ENCODE results near the gene DNM1.

The DNM1 gene

DNA sequence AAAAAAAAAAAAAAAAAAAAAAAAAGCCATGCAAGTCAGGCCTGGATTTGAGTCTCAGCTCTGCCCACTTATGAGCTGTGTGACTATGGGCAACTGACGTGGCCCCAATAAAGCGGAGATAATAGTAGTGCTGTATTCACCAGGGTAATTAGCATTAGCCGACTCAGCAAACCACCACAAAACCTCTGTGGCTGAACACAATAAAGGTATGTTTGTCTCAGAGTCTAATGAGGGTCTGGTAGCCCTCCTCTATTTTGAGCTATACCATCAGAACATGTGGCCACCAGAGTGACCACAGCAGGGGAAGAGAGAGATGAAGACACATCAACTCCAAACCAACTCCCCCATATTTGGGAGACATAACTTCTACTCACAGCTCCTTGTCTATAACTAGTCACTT, 88.8 kb downstream of the DNM1 start:
- H3K36me3 ChIP-seq (ENCODE audit: insufficient read depth, low read length) = no peaks in the 10 kb centered on the region
- no peaks in the 10 kb centered on the region for H3K79me2 ChIP-seq (ENCODE audit: insufficient read depth, low read length)
- TF ChIP-seq EZH2 (IDR thresholded peaks at IDR 0.05; ENCODE audit: borderline replicate concordance, low read depth, low read length, severe bottlenecking) = no peak
- TF ChIP-seq, protein P1, sequence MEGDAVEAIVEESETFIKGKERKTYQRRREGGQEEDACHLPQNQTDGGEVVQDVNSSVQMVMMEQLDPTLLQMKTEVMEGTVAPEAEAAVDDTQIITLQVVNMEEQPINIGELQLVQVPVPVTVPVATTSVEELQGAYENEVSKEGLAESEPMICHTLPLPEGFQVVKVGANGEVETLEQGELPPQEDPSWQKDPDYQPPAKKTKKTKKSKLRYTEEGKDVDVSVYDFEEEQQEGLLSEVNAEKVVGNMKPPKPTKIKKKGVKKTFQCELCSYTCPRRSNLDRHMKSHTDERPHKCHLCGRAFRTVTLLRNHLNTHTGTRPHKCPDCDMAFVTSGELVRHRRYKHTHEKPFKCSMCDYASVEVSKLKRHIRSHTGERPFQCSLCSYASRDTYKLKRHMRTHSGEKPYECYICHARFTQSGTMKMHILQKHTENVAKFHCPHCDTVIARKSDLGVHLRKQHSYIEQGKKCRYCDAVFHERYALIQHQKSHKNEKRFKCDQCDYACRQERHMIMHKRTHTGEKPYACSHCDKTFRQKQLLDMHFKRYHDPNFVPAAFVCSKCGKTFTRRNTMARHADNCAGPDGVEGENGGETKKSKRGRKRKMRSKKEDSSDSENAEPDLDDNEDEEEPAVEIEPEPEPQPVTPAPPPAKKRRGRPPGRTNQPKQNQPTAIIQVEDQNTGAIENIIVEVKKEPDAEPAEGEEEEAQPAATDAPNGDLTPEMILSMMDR (IDR thresholded peaks at IDR 0.05; ENCODE audit: borderline replicate concordance, extremely low read depth, low read length, poor library complexity, severe bottlenecking) = no peak
- H3K4me2 ChIP-seq (ENCODE audit: insufficient read depth, low read length) = no peak overlapping the region
- no peak overlapping the region for H3K9ac ChIP-seq (ENCODE audit: low read depth, low read length)
- H3K9me3 ChIP-seq (ENCODE audit: insufficient read depth, low read length, severe bottlenecking) = no peaks in the 10 kb centered on the region
- no peak overlapping the region for H3K4me3 ChIP-seq (ENCODE audit: low read depth in 1 of 2, low read length in 2 of 2)
- no peak for DNase-seq
- peaks cover 8% of the 10 kb centered on the region; the same call in 1 of the 2 replicates for H3K4me1 ChIP-seq (ENCODE audit: insufficient read depth, low read length)
- ATAC-seq (ENCODE audit: insufficient read depth, low read depth) = no peak
- H2AFZ ChIP-seq (ENCODE audit: low read depth, low read length) = no peak overlapping the region
- H4K20me1 ChIP-seq (ENCODE audit: insufficient read depth, low read length) = no peaks in the 10 kb centered on the region
- no peaks in the 10 kb centered on the region for H3K27me3 ChIP-seq (ENCODE audit: insufficient read depth, low read length, poor library complexity)
- no peak overlapping the region for H3K27ac ChIP-seq (ENCODE audit: low read length)

- DNase-seq = peak; percentile 39
- Histone ChIP-seq H3K9ac (ENCODE audit: low read depth, low read length) (no peak overlapping the region), H3K79me2 (ENCODE audit: insufficient read depth, low read length) (no peaks in the 10 kb centered on the region), H3K4me1 (ENCODE audit: insufficient read depth, low read length) (peaks cover 8% of the 10 kb centered on the region; the same call in 1 of the 2 replicates), H3K4me2 (ENCODE audit: insufficient read depth, low read length) (no peak overlapping the region), H3K27me3 (ENCODE audit: insufficient read depth, low read length, poor library complexity) (no peaks in the 10 kb centered on the region), H3K4me3 (ENCODE audit: low read depth in 1 of 2, low read length in 2 of 2) (no peak overlapping the region), H3K9me3 (ENCODE audit: insufficient read depth, low read length, severe bottlenecking) (no peaks in the 10 kb centered on the region), H3K27ac (ENCODE audit: low read length) (no peak overlapping the region), H4K20me1 (ENCODE audit: insufficient read depth, low read length) (no peaks in the 10 kb centered on the region), H2AFZ (ENCODE audit: low read depth, low read length) (no peak overlapping the region), H3K36me3 (ENCODE audit: insufficient read depth, low read length) (no peaks in the 10 kb centered on the region)
- TF ChIP-seq, protein P1 (IDR thresholded peaks at IDR 0.05; ENCODE audit: borderline replicate concordance, extremely low read depth, low read length, poor library complexity, severe bottlenecking) = no peak
- no peak for TF ChIP-seq EZH2 (IDR thresholded peaks at IDR 0.05; ENCODE audit: borderline replicate concordance, low read depth, low read length, severe bottlenecking)
- ATAC-seq (ENCODE audit: insufficient read depth, low read depth) = peak; percentile 62
Observed at GRCh38 chr9:128293091-128293490, 89.9 kb downstream of the DNM1 start.

DNA sequence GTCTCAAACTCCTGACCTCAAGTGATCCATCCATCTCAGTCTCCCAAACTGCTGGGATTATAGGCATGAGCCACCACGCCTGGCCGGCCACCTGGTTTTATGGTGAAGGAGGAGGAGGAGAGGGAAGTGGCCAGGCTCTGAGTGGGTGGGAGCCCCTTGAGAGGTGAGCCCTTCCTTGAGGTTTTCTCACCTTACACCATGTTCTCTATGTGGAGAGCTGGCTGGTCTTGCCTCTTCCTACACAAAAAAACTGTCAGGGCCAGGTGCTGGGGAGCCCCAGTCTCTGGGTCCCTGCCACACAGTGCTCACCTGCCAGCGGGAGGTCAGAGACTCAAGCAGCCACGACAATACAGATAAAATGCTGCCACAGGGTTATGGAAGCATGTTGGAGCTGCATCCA, 91.0 kb downstream of the DNM1 start:
- no peak for ATAC-seq (ENCODE audit: insufficient read depth, low read depth)
- Histone ChIP-seq H3K4me2 (ENCODE audit: insufficient read depth, low read length) (no peak overlapping the region), H3K9me3 (ENCODE audit: insufficient read depth, low read length, severe bottlenecking) (no peaks in the 10 kb centered on the region), H3K27ac (ENCODE audit: low read length) (no peak overlapping the region), H3K27me3 (ENCODE audit: insufficient read depth, low read length, poor library complexity) (no peaks in the 10 kb centered on the region), H3K9ac (ENCODE audit: low read depth, low read length) (no peak overlapping the region), H4K20me1 (ENCODE audit: insufficient read depth, low read length) (no peaks in the 10 kb centered on the region), H2AFZ (ENCODE audit: low read depth, low read length) (no peak overlapping the region), H3K36me3 (ENCODE audit: insufficient read depth, low read length) (no peaks in the 10 kb centered on the region), H3K4me3 (ENCODE audit: low read depth in 1 of 2, low read length in 2 of 2) (no peak overlapping the region), H3K4me1 (ENCODE audit: insufficient read depth, low read length) (peaks cover 8% of the 10 kb centered on the region; the same call in 1 of the 2 replicates), H3K79me2 (ENCODE audit: insufficient read depth, low read length) (no peaks in the 10 kb centered on the region)
- TF ChIP-seq, protein P1 (IDR thresholded peaks at IDR 0.05; ENCODE audit: borderline replicate concordance, extremely low read depth, low read length, poor library complexity, severe bottlenecking) = no peak
- TF ChIP-seq EZH2 (IDR thresholded peaks at IDR 0.05; ENCODE audit: borderline replicate concordance, low read depth, low read length, severe bottlenecking) = no peak
- no peak for DNase-seq

Data from DND-41 (cell line).